Trophoblast cell (in vitro differentiated cells and primary cell): ENCODE results near the gene SAP30BP.
A peak's percentile ranks its signal among the peaks of the same experiment; 100 is the strongest.

Experiments used
- DNase-seq, 2 donors: peaks; one replicate each; pipeline ENCODE4 v3.0.0-alpha.2; 2016
- H2AFZ ChIP-seq: 2 replicates; pipeline ENCODE4 v1.6.1; 2013; ENCODE audit warnings: low read length, moderate library complexity, mild to moderate bottlenecking; ENCODE audit not compliant: insufficient read depth, poor library complexity
- H2AK5ac ChIP-seq: 2 replicates; pipeline ENCODE4 v1.6.1; 2013; ENCODE audit warnings: mild to moderate bottlenecking, low read length
- H2BK120ac ChIP-seq: 2 replicates; pipeline ENCODE4 v1.6.1; 2013; ENCODE audit warnings: low read length, mild to moderate bottlenecking, moderate library complexity; ENCODE audit not compliant: insufficient read depth, poor library complexity
- H2BK12ac ChIP-seq: 2 replicates; pipeline ENCODE4 v1.6.1; 2013; ENCODE audit warnings: mild to moderate bottlenecking, low read length, moderate library complexity
- H2BK5ac ChIP-seq: 2 replicates; pipeline ENCODE4 v1.6.1; 2013; ENCODE audit warnings: low read length, low read depth, moderate library complexity, mild to moderate bottlenecking; ENCODE audit not compliant: poor library complexity
- H3K14ac ChIP-seq: 2 replicates; pipeline ENCODE4 v1.6.1; 2013; ENCODE audit warnings: mild to moderate bottlenecking, low read length
- H3K18ac ChIP-seq: 2 replicates; pipeline ENCODE4 v1.6.1; 2013; ENCODE audit warnings: mild to moderate bottlenecking, low read length
- H3K23ac ChIP-seq: 2 replicates; pipeline ENCODE4 v1.6.1; 2013; ENCODE audit warnings: low read length
- H3K27ac ChIP-seq: 2 replicates; pipeline ENCODE4 v1.5.1; 2013; ENCODE audit warnings: low read depth, mild to moderate bottlenecking, inconsistent platforms, low read length, moderate library complexity
- H3K27me3 ChIP-seq: 2 replicates; pipeline ENCODE4 v1.6.1; 2013; ENCODE audit warnings: inconsistent platforms, mild to moderate bottlenecking, low read length, moderate library complexity; ENCODE audit not compliant: insufficient read depth
- H3K36me3 ChIP-seq, 2 experiments: 1 replicate in 1 of 2; 2 replicates in 1 of 2; pipeline ENCODE4 v1.6.1; 2013; ENCODE audit warnings: low read length in 2 of 2, mild to moderate bottlenecking in 2 of 2, moderate library complexity in 1 of 2; ENCODE audit not compliant: insufficient read depth in 2 of 2, control insufficient read depth in 1 of 2
- H3K4ac ChIP-seq: 2 replicates; pipeline ENCODE4 v1.6.1; 2013; ENCODE audit warnings: low read depth, mild to moderate bottlenecking, low read length, moderate library complexity
- H3K4me1 ChIP-seq, 2 experiments: 1 replicate in 1 of 2; 2 replicates in 1 of 2; pipeline ENCODE4 v1.6.1; 2013; ENCODE audit warnings: low read length in 2 of 2, mild to moderate bottlenecking in 2 of 2, moderate library complexity in 1 of 2; ENCODE audit not compliant: insufficient read depth in 2 of 2, control insufficient read depth in 1 of 2
- H3K4me2 ChIP-seq: 2 replicates; pipeline ENCODE4 v1.6.1; 2013; ENCODE audit warnings: inconsistent platforms, mild to moderate bottlenecking, low read length, moderate library complexity
- H3K4me3 ChIP-seq: 2 replicates; pipeline ENCODE4 v1.5.1; 2013; ENCODE audit warnings: mild to moderate bottlenecking, low read depth, low read length, inconsistent platforms
- H3K79me1 ChIP-seq: one replicate; pipeline ENCODE4 v1.6.1; 2013; ENCODE audit warnings: low read length
- H3K79me2 ChIP-seq: 2 replicates; pipeline ENCODE4 v1.6.1; 2013; ENCODE audit warnings: low read length, mild to moderate bottlenecking; ENCODE audit not compliant: control insufficient read depth, insufficient read depth, poor library complexity
- H3K9ac ChIP-seq: 2 replicates; pipeline ENCODE4 v1.6.1; 2013; ENCODE audit warnings: mild to moderate bottlenecking, low read length
- H3K9me3 ChIP-seq: 2 replicates; pipeline ENCODE4 v1.6.1; 2013; ENCODE audit warnings: low read depth, mild to moderate bottlenecking, control low read depth, inconsistent platforms, low read length; ENCODE audit not compliant: insufficient read depth
- H4K12ac ChIP-seq: 2 replicates; pipeline ENCODE4 v1.6.1; 2013; ENCODE audit warnings: low read depth, mild to moderate bottlenecking, low read length, moderate library complexity
- H4K8ac ChIP-seq: 2 replicates; pipeline ENCODE4 v1.6.1; 2013; ENCODE audit warnings: low read depth, mild to moderate bottlenecking, low read length, moderate library complexity
- H4K91ac ChIP-seq: one replicate; pipeline ENCODE4 v1.6.1; 2013; ENCODE audit warnings: low read depth, mild to moderate bottlenecking, low read length, moderate library complexity
- WGBS: extraction: QIAGEN DNeasy Blood & Tissue Kit; methylation state at CpG from one replicate; pipeline ENCODE4 v1.1.7; 2013; ENCODE audit warnings: missing lambda C conversion rate; ENCODE audit not compliant: insufficient read length, insufficient coverage; ENCODE audit errors: extremely low coverage; 5-methylcytosine and 5-hydroxymethylcytosine counted together

The SAP30BP gene

DNA sequence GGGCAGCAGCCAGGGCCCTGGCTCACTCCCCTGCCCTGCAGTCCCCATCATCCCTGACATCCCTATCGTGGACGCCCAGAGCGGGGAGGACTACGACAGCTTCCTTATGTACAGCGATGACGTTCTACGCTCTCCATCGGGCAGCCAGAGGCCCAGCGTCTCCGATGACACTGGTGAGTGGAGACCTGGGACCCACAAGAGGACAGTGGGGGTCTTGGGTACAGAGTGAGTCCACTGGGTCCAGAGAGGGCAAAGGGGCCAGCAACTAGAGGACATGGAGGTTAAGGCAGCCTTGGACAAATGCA lies 85.2 kb downstream of the SAP30BP start:
- Histone ChIP-seq H4K91ac (no peak overlapping the region), H2BK12ac (no peak overlapping the region), H3K27me3 (no peaks in the 10 kb centered on the region), H3K9ac (no peak overlapping the region), H2AK5ac (no peak overlapping the region), H4K12ac (no peak overlapping the region), H3K4me3 (no peak overlapping the region), H3K27ac (no peak overlapping the region), H3K36me3 (peaks cover 33 to 38% of the 10 kb centered on the region in 2 experiments), H3K4me2 (no peak overlapping the region), H2AFZ (no peak overlapping the region), H3K18ac (no peak overlapping the region), H3K79me2 (peaks cover 2% of the 10 kb centered on the region), H3K9me3 (peaks cover 5% of the 10 kb centered on the region), H3K4ac (no peak overlapping the region), H2BK5ac (no peak overlapping the region), H3K23ac (no peak overlapping the region), H3K14ac (no peak overlapping the region), H2BK120ac (no peak overlapping the region), H3K4me1 (peaks cover 4% of the 10 kb centered on the region in 2 experiments), H3K79me1 (peaks cover 6% of the 10 kb centered on the region), H4K8ac (no peak overlapping the region)
- no peak for DNase-seq
- WGBS: no CpG with 5 or more reads among the region's 10 CpGs

DNA sequence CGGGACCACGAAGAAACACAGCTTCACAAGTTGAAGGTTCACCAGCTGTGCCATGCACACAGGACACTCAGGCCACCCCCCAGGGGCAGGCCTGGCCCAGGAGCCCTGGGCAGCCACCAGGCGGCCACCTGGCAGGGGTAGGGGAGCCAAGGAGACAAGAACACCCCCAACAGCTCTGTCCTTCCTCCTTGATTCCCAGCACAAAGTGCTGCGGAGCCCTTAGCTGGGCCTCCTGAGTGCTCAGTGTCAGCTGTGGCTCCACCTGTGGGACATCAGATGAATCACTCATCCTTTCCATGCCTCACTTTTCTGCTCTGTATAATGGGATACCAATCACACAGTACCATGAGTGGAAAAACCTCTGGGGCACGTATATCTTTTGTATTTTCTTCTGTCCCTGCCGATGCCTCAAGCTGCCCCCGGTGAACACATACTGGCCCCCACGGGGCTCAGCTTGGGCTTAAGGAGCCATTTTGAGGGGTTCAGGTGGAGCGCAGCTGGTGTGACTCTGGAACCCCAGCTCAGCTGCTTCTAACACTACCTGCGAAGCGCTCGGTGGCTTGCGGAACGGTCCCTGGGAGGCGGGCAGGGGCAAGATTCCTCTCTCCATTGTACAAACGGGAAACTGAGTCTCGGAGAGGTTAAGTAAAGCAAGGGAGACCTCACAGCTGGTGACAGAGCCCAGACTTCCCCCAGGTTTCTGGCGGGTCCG lies 85.8 kb downstream of the SAP30BP start:
- WGBS: no CpG with 5 or more reads among the region's 19 CpGs

DNA sequence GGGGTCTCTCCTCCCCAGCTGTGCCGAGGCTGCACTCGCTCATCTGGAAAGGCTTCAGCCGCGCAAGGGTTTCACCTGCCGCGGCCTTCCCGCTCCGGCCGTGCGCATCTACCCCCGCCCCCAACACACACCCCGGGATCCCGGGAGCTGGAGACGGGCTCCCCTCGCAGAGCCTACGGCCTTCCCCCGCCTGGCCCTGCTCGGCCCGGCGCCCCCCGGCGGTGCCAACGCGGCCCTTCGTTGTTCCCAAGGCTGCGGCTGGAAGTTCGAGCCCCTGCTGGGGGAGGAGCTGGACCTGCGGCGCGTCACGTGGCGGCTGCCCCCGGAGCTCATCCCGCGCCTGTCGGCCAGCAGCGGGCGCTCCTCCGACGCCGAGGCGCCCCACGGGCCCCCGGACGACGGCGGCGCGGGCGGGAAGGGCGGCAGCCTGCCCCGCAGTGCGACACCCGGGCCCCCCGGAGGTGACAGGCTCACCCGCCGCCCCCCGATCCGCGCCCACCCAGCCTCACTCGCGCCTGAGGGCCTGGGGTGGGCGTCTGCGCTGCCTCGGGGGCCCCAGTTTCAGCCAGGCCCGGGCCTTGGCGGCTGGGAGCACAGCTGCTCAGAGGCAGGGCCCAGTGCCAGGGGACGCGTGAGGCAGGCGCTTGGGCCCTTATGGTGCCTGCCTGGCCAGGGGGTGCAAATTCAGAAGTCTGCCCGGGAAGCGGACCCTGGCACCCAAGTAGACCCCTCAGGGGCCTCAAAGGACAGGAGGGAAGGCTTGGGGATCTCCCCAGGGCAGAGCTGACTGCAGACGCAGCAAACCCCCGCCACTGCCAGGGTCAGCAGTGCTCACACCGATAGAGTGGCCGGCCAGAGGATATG lies 86.6 kb downstream of the SAP30BP start:
- no peak overlapping the region for H3K27ac ChIP-seq
- H3K14ac ChIP-seq: peak overlapping the region; percentile 70
- H3K23ac ChIP-seq: no peak overlapping the region
- no peak overlapping the region for H2AK5ac ChIP-seq
- H3K27me3 ChIP-seq: no peaks in the 10 kb centered on the region
- no peak overlapping the region for H2BK120ac ChIP-seq
- no CpG with 5 or more reads among the region's 76 CpGs for WGBS
- H3K18ac ChIP-seq: peak overlapping the region; percentile 31
- peak overlapping the region; percentile 65 for H4K91ac ChIP-seq
- H4K12ac ChIP-seq: peak overlapping the region; percentile 55
- peaks cover 5% of the 10 kb centered on the region for H3K9me3 ChIP-seq
- peaks cover 4% of the 10 kb centered on the region in 2 experiments for H3K4me1 ChIP-seq
- H3K4me2 ChIP-seq: peak overlapping the region; percentile 59
- H4K8ac ChIP-seq: peak overlapping the region; percentile 82
- no peak overlapping the region for H2BK12ac ChIP-seq
- no peak overlapping the region for H3K9ac ChIP-seq
- H3K79me1 ChIP-seq: peaks cover 6% of the 10 kb centered on the region
- no peak overlapping the region for H3K4me3 ChIP-seq
- H2AFZ ChIP-seq: peak overlapping the region; percentile 85
- peaks cover 2% of the 10 kb centered on the region for H3K79me2 ChIP-seq
- DNase-seq: no peak
- peaks cover 37 to 44% of the 10 kb centered on the region in 2 experiments for H3K36me3 ChIP-seq
- H3K4ac ChIP-seq: no peak overlapping the region
- no peak overlapping the region for H2BK5ac ChIP-seq

More for the DNA sequence above, 85.8 kb downstream of the SAP30BP start:
- no peak overlapping the region for H3K18ac ChIP-seq
- peaks cover 5% of the 10 kb centered on the region for H3K9me3 ChIP-seq
- H2AFZ ChIP-seq: peak overlapping the region; percentile 85
- no peak overlapping the region for H2BK120ac ChIP-seq
- no peak overlapping the region for H2BK12ac ChIP-seq
- H3K9ac ChIP-seq: no peak overlapping the region
- no peak overlapping the region for H3K23ac ChIP-seq
- H3K36me3 ChIP-seq: peaks cover 38 to 44% of the 10 kb centered on the region in 2 experiments
- H3K79me1 ChIP-seq: peaks cover 6% of the 10 kb centered on the region
- peak overlapping the region; percentile 55 for H4K12ac ChIP-seq
- H3K14ac ChIP-seq: peak overlapping the region; percentile 47
- H3K4me1 ChIP-seq: peaks cover 4% of the 10 kb centered on the region in 2 experiments
- H3K4ac ChIP-seq: no peak overlapping the region
- peaks cover 2% of the 10 kb centered on the region for H3K79me2 ChIP-seq
- H2BK5ac ChIP-seq: no peak overlapping the region
- H3K27me3 ChIP-seq: no peaks in the 10 kb centered on the region
- peak overlapping the region; percentile 29 for H4K91ac ChIP-seq
- H2AK5ac ChIP-seq: no peak overlapping the region
- H3K4me3 ChIP-seq: no peak overlapping the region
- peak overlapping the region; percentile 59 for H3K4me2 ChIP-seq
- H4K8ac ChIP-seq: peak overlapping the region; percentile 82
- H3K27ac ChIP-seq: no peak overlapping the region
- DNase-seq: peak in 1 of 2 donors; percentile 40

DNA sequence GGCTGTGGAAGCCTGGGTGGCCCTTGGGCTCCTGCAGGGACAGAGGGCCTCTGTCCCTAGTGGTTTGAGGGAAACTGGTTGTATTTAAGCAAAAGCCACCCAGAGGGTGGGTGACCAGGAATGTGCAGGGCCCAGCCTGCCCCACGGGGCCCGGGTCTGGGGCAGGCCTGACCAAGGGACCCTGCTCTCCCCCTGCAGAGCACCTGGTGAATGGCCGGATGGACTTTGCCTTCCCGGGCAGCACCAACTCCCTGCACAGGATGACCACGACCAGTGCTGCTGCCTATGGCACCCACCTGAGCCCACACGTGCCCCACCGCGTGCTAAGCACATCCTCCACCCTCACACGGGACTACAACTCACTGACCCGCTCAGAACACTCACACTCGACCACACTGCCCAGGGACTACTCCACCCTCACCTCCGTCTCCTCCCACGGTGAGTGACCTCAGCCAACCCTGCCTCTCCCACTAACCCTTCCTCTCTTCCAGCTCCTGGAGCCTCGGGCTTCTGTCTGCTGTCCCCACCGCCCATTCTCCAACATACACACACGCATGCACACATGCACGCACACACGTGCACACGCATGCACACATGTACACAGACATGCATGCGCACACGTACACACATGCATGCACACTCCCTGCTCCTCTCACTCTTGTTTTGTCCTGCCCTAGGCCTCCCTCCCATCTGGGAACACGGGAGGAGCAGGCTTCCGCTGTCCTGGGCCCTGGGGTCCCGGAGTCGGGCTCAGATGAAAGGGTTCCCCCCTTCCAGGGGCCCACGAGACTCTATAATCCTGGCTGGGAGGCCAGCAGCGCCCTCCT lies 87.5 kb downstream of the SAP30BP start:
- Histone ChIP-seq H3K9ac (no peak overlapping the region), H4K91ac (peak overlapping the region; percentile 65), H4K8ac (peak overlapping the region; percentile 82), H3K4ac (no peak overlapping the region), H4K12ac (no peak overlapping the region), H3K4me1 (peaks cover 4% of the 10 kb centered on the region in 2 experiments), H2BK12ac (no peak overlapping the region), H2BK5ac (no peak overlapping the region), H3K23ac (no peak overlapping the region), H3K9me3 (peaks cover 5% of the 10 kb centered on the region), H3K27ac (no peak overlapping the region), H2BK120ac (no peak overlapping the region), H3K79me2 (peaks cover 2% of the 10 kb centered on the region), H3K27me3 (no peaks in the 10 kb centered on the region), H3K4me3 (no peak overlapping the region), H3K79me1 (peaks cover 6% of the 10 kb centered on the region), H2AK5ac (no peak overlapping the region), H3K36me3 (peaks cover 35 to 41% of the 10 kb centered on the region in 2 experiments), H3K18ac (no peak overlapping the region), H3K14ac (no peak overlapping the region), H2AFZ (no peak overlapping the region), H3K4me2 (no peak overlapping the region)
- no CpG with 5 or more reads among the region's 27 CpGs for WGBS
- no peak for DNase-seq
